Osteoblast (primary cell): ENCODE results near the gene SPACA7. TPM values are rescaled to one million over a fixed set of nuclear protein-coding genes. Genes with fewer than 3 reads are reported as not detected.

Experiments used
- DNase-seq: peaks from one replicate; pipeline ENCODE4 v3.0.0; 2011; ENCODE audit warnings: low spot score, mixed read lengths; ENCODE audit not compliant: insufficient read length; ENCODE audit errors: missing footprints
- H2AFZ ChIP-seq: 2 replicates; pipeline ENCODE4 v1.6.0; 2011; ENCODE audit warnings: mild to moderate bottlenecking, low read length
- H3K27ac ChIP-seq: 2 replicates; pipeline ENCODE4 v1.5.1; 2011; ENCODE audit warnings: mild to moderate bottlenecking, low read depth, low read length, moderate library complexity
- H3K27me3 ChIP-seq: 2 replicates; pipeline ENCODE4 v1.6.0; 2012; ENCODE audit warnings: mild to moderate bottlenecking, control low read depth, inconsistent platforms, low read length, moderate library complexity; ENCODE audit not compliant: insufficient read depth
- H3K36me3 ChIP-seq: 2 replicates; pipeline ENCODE4 v1.5.1; 2011; ENCODE audit warnings: mild to moderate bottlenecking, low read length, control low read depth, moderate library complexity; ENCODE audit not compliant: insufficient read depth
- H3K4me1 ChIP-seq: 2 replicates; pipeline ENCODE4 v1.5.1; 2011; ENCODE audit warnings: mild to moderate bottlenecking, low read length, control low read depth, moderate library complexity; ENCODE audit not compliant: insufficient read depth
- H3K4me2 ChIP-seq: 2 replicates; pipeline ENCODE4 v1.6.0; 2011; ENCODE audit warnings: mild to moderate bottlenecking, low read length; ENCODE audit not compliant: insufficient read depth
- H3K4me3 ChIP-seq: fragments of 200-600 bp; sonication (generic); 3 replicates; pipeline ENCODE4 v1.5.1; 2012; ENCODE audit warnings: mild to moderate bottlenecking, low read length, inconsistent platforms; ENCODE audit not compliant: insufficient read depth
- H3K79me2 ChIP-seq: 2 replicates; pipeline ENCODE4 v1.6.0; 2012; ENCODE audit warnings: mild to moderate bottlenecking, low read length, control low read depth, inconsistent platforms; ENCODE audit not compliant: insufficient read depth
- H3K9me3 ChIP-seq: 2 replicates; pipeline ENCODE4 v1.5.1; 2011; ENCODE audit warnings: low read depth, low read length, control low read depth
- H4K20me1 ChIP-seq: 2 replicates; pipeline ENCODE4 v1.6.0; 2012; ENCODE audit warnings: mild to moderate bottlenecking, low read length, control low read depth; ENCODE audit not compliant: insufficient read depth
- total RNA-seq: library from RNA; depleted of rRNA; stranded (reverse); fragments of >200 nt; gene quantifications from 2 replicates; pipeline ENCODE4 v1.2.3, GENCODE V29; 2012
- TF ChIP-seq, protein P1 (sequence below): IDR thresholded peaks from 2 replicates; pipeline ENCODE4 v1.5.1; 2011; ENCODE audit warnings: mild to moderate bottlenecking, low read depth, low read length, moderate library complexity; ENCODE audit errors: extremely low read depth

Gene SPACA7
- total RNA-seq, 1 donor: not detected

DNA sequence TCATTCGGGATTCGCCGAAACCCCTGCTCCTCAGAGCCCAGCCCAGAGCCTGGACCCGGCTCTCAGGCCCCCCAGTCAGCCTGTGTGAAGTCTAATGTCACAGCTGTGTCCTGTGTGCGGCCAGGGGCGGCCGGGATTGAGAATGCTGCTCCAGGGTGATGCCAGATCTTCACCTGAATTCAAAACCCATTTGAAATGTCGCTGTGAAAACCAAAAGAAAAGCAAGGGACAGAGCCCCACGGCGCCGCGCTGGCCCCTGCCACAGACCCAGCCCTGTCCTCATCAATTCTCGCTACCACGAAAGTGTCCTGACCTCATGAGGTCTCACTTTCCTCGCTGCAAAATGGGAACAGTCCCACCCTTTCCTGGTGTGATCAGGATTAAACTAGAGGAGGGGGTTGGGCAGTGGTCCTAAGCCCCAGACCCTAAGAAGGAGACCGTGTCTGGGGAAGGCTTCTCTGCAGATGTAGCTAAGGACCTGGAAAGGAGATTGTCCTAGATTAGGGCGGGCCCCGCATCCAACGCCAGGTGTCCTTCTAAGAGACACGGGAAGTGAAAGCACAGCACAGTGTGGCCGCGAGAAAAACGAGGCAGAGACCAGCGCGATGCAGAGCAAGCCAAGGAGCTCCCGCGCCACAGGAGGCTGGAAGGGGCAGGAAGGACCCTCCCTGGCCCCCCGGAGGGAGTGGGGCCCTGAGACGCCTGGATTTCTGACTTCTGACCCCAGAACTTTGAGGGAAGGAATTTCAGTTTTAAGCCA is 34.0 kb upstream of the SPACA7 start:
- H3K4me1 ChIP-seq: no peaks in the 10 kb centered on the region
- H3K27me3 ChIP-seq: no peaks in the 10 kb centered on the region
- no peaks in the 10 kb centered on the region for H3K9me3 ChIP-seq
- no peak overlapping the region for H3K27ac ChIP-seq
- no peak for DNase-seq
- no peaks in the 10 kb centered on the region for H4K20me1 ChIP-seq
- H3K4me3 ChIP-seq: no peak overlapping the region
- H3K4me2 ChIP-seq: no peak overlapping the region
- TF ChIP-seq, protein P1, sequence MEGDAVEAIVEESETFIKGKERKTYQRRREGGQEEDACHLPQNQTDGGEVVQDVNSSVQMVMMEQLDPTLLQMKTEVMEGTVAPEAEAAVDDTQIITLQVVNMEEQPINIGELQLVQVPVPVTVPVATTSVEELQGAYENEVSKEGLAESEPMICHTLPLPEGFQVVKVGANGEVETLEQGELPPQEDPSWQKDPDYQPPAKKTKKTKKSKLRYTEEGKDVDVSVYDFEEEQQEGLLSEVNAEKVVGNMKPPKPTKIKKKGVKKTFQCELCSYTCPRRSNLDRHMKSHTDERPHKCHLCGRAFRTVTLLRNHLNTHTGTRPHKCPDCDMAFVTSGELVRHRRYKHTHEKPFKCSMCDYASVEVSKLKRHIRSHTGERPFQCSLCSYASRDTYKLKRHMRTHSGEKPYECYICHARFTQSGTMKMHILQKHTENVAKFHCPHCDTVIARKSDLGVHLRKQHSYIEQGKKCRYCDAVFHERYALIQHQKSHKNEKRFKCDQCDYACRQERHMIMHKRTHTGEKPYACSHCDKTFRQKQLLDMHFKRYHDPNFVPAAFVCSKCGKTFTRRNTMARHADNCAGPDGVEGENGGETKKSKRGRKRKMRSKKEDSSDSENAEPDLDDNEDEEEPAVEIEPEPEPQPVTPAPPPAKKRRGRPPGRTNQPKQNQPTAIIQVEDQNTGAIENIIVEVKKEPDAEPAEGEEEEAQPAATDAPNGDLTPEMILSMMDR: no peak
- H3K79me2 ChIP-seq: no peaks in the 10 kb centered on the region
- H3K36me3 ChIP-seq: no peaks in the 10 kb centered on the region
- no peak overlapping the region for H2AFZ ChIP-seq

DNA sequence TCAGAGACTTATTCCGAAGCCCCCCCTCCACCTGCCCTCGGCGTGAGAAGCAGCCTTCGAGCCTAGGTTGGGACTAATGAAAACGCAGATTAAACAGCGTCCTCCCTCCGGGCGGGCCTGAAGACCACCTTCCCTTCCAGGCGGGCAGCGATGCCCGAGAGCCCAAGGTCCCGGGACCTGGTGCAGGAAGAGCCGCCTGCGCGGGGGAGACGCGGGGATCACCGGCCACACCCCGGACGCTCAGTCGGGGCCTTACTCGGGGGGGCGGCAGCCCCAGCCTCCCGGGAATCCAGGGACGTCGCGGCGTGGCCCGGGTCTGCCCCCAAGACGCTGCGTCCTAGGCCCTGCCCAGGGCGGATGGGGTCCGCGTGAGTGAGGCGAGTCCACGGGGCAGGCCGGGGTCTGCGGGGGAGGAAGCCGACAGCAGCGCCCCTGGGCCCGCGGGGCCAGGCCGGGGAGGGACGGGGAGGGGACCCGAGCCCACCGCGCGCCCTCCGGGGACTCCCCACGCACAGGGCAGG is 33.3 kb upstream of the SPACA7 start:
- DNase-seq: no peak
- no peak overlapping the region for H3K4me2 ChIP-seq
- no peak overlapping the region for H3K4me3 ChIP-seq
- H3K79me2 ChIP-seq: no peaks in the 10 kb centered on the region
- H3K4me1 ChIP-seq: no peaks in the 10 kb centered on the region
- no peaks in the 10 kb centered on the region for H3K9me3 ChIP-seq
- TF ChIP-seq, protein P1: no peak
- no peak overlapping the region for H2AFZ ChIP-seq
- H3K27ac ChIP-seq: no peak overlapping the region
- H3K27me3 ChIP-seq: no peaks in the 10 kb centered on the region
- H4K20me1 ChIP-seq: no peaks in the 10 kb centered on the region
- no peaks in the 10 kb centered on the region for H3K36me3 ChIP-seq

DNA sequence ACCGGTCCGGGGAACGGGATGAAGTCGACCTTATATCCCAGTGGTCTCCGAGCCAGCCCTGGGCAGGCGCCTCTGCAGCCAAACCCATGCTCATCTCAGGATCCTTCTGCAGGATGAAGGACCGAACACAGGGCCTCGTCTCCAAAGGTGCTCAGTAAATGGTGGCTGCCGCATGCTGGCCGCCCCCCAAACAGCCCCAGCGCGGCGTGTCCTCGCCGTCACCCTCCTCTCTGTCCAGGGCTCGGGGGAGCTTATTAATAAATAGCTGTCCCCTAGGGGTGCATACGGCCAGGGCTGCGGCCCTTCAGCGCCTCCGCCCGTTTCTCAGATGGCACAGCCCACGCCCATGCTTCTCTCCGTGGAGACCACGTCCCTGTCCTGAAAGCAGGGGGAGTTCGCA is 32.6 kb upstream of the SPACA7 start:
- Histone ChIP-seq H3K9me3 (no peaks in the 10 kb centered on the region), H3K4me1 (no peaks in the 10 kb centered on the region), H3K27me3 (no peaks in the 10 kb centered on the region), H3K79me2 (no peaks in the 10 kb centered on the region), H3K4me3 (no peak overlapping the region), H4K20me1 (no peaks in the 10 kb centered on the region), H2AFZ (no peak overlapping the region), H3K36me3 (no peaks in the 10 kb centered on the region), H3K27ac (no peak overlapping the region), H3K4me2 (no peak overlapping the region)
- DNase-seq: no peak
- TF ChIP-seq, protein P1: no peak

DNA sequence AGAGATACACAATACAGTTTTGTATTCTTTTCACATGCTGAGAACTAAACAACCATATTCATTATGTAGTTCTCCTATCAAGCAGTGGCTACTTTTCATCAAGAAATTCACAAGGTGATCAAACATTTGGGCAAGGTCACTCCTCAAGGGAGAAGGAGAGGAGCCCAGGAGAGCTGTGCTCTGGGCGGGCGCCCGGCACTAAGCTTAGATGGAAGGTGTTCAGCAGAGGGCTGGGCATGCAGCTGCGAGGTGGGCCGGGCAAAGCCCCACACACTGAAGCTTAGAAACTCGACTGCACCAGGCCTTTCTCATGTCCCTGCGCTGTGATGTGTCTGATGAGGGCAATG is 30.4 kb upstream of the SPACA7 start:
- no peaks in the 10 kb centered on the region for H3K27me3 ChIP-seq
- H3K4me1 ChIP-seq: no peaks in the 10 kb centered on the region
- H3K79me2 ChIP-seq: no peaks in the 10 kb centered on the region
- H2AFZ ChIP-seq: no peak overlapping the region
- no peaks in the 10 kb centered on the region for H3K36me3 ChIP-seq
- no peak overlapping the region for H3K4me2 ChIP-seq
- peaks cover 2% of the 10 kb centered on the region for H3K9me3 ChIP-seq
- no peak for DNase-seq
- no peaks in the 10 kb centered on the region for H4K20me1 ChIP-seq
- no peak overlapping the region for H3K27ac ChIP-seq
- H3K4me3 ChIP-seq: no peak overlapping the region
- TF ChIP-seq, protein P1: no peak
